HT-29 (cell line): Measurements from ENCODE around the gene CDNF. TPM values are rescaled to one million over a fixed set of nuclear protein-coding genes. Genes with fewer than 3 reads are reported as not detected.
"Not testable (repeated sequence)": the region's sequence is repeated elsewhere in the genome, so short reads cannot be mapped to it uniquely, and the experiment has no call there.

Source experiments
- DNase-seq: peaks from one replicate; pipeline ENCODE4 v3.0.0-alpha.2; 2015; ENCODE audit warnings: low spot score
- total RNA-seq: library from RNA; depleted of rRNA; stranded (reverse); fragments of >200 nt; shearing (Covaris generic); gene quantifications from 2 replicates; pipeline ENCODE4 v1.2.3, GENCODE V29; 2014

Gene CDNF
- total RNA-seq, 1 experiment from 2014 or later, result not detected

GRCh38 chr10:14839305-14839695, 1.5 kb upstream of the CDNF start:
- DNase-seq, result no peak

- peak; percentile 42 for DNase-seq
Observed at GRCh38 chr10:14838582-14839304, 906 bp upstream of the CDNF start.

GRCh38 chr10:14837003-14837756, 657 bp downstream of the CDNF start:
- DNase-seq, result no peak

- DNase-seq, result no peak
Observed at GRCh38 chr10:14836208-14836607, 1.6 kb downstream of the CDNF start.

GRCh38 chr10:14833106-14833505, 4.7 kb downstream of the CDNF start:
- no peak for DNase-seq

GRCh38 chr10:14826076-14826829, 11.6 kb downstream of the CDNF start:
- no peak for DNase-seq

GRCh38 chr10:14823966-14824365, 13.9 kb downstream of the CDNF start:
- no peak for DNase-seq

- peak; percentile 81 for DNase-seq
Observed at GRCh38 chr10:14822879-14823755, 14.7 kb downstream of the CDNF start.

- no peak for DNase-seq
Observed at GRCh38 chr10:14821635-14822375, 16.0 kb downstream of the CDNF start.

- no peak for DNase-seq
Observed at GRCh38 chr10:14820775-14821154, 17.1 kb downstream of the CDNF start.

- DNase-seq, result no peak
Observed at GRCh38 chr10:14820010-14820774, 17.6 kb downstream of the CDNF start.

- not testable (repeated sequence) for DNase-seq
Observed at GRCh38 chr10:14816717-14817116, 21.1 kb downstream of the CDNF start.

- no peak for DNase-seq
Observed at GRCh38 chr10:14815681-14816080, 22.2 kb downstream of the CDNF start.

GRCh38 chr10:14812271-14812670, 25.6 kb downstream of the CDNF start:
- DNase-seq, result no peak

GRCh38 chr10:14810969-14811953, 26.6 kb downstream of the CDNF start:
- no peak for DNase-seq

GRCh38 chr10:14806318-14806717, 31.5 kb downstream of the CDNF start:
- no peak for DNase-seq

GRCh38 chr10:14803827-14804226, 34.0 kb downstream of the CDNF start:
- no peak for DNase-seq

GRCh38 chr10:14801723-14802122, 36.1 kb downstream of the CDNF start:
- DNase-seq, result no peak

GRCh38 chr10:14800397-14800796, 37.4 kb downstream of the CDNF start:
- no peak for DNase-seq
